ENCODE results near the gene ARFGAP1.
"Not testable (repeated sequence)": the region's sequence is repeated elsewhere in the genome, so short reads cannot be mapped to it uniquely, and the experiment has no call there.

ARFGAP1 gene

GRCh38 chr20:63298731-63299312, 26.2 kb downstream of the ARFGAP1 start:
- peaks cover 34% of the 10 kb centered on the region for H3K27me3 ChIP-seq
- H3K9ac ChIP-seq, result no peak overlapping the region
- H3K36me3 ChIP-seq, result no peaks in the 10 kb centered on the region
- H3K4me1 ChIP-seq, result peaks cover 30% of the 10 kb centered on the region
- no peak overlapping the region for H3K4me2 ChIP-seq
- no peak for TF ChIP-seq Cebpa-rat (IDR thresholded peaks at IDR 0.05)
- no peak overlapping the region for H3K27ac ChIP-seq
- no peak overlapping the region for H3K4me3 ChIP-seq
- peaks cover 16% of the 10 kb centered on the region for H3K9me3 ChIP-seq
- H4K20me1 ChIP-seq, result 0 out of 2 replicates have a peak, but pooled peaks cover 13% of the 10 kb centered on the region

GRCh38 chr20:63301671-63302070, 29.1 kb downstream of the ARFGAP1 start:
- Histone ChIP-seq H3K4me2 (no peak overlapping the region), H3K4me1 (peaks cover 11% of the 10 kb centered on the region), H3K27ac (no peak overlapping the region), H4K20me1 (peaks cover 2% of the 10 kb centered on the region; the same call in 1 of the 2 replicates), H3K9me3 (peaks cover 16% of the 10 kb centered on the region), H3K27me3 (peaks cover 21% of the 10 kb centered on the region), H3K9ac (no peak overlapping the region), H3K4me3 (no peak overlapping the region), H3K36me3 (no peaks in the 10 kb centered on the region)
- no peak for TF ChIP-seq Cebpa-rat (IDR thresholded peaks at IDR 0.05)

GRCh38 chr20:63303095-63303666, 30.6 kb downstream of the ARFGAP1 start:
- Histone ChIP-seq H3K36me3 (no peaks in the 10 kb centered on the region), H3K27me3 (peaks cover 26% of the 10 kb centered on the region; the same call in 1 of the 2 replicates), H3K27ac (no peak overlapping the region), H3K9ac (no peak overlapping the region), H3K9me3 (peaks cover 16% of the 10 kb centered on the region), H3K4me3 (no peak overlapping the region), H4K20me1 (peaks cover 8% of the 10 kb centered on the region; the same call in 1 of the 2 replicates), H3K4me2 (no peak overlapping the region), H3K4me1 (peaks cover 7% of the 10 kb centered on the region)
- no peak for TF ChIP-seq Cebpa-rat (IDR thresholded peaks at IDR 0.05)

DNA sequence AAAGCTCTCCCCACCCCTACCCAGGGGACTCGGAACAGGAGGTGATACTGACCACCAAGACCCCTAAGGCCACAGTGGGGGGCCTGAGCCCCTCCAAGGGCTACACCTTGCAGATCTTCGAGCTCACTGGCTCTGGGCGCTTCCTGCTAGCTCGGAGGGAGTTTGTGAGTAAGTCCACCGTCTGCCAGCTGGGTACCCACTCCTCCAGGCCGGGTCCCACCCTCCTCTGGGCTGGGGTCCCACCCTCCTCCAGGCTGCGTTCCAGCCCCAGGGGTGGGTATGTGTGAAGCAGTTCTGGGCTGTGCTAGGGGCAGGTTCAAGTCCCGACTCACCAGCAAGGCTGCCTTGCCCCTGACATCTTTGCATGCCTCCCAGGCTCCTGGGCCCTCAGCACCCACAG, 32.8 kb downstream of the ARFGAP1 start:
- Histone ChIP-seq H3K4me3 (no peak overlapping the region), H3K9ac (no peak overlapping the region), H3K9me3 (peaks cover 16% of the 10 kb centered on the region), H3K36me3 (no peaks in the 10 kb centered on the region), H3K4me1 (peaks cover 16% of the 10 kb centered on the region), H3K4me2 (peak overlapping the region; percentile 10; the same call in 1 of the 2 replicates), H3K27me3 (peaks cover 29% of the 10 kb centered on the region; the same call in 1 of the 2 replicates), H4K20me1 (peaks cover 8% of the 10 kb centered on the region; the same call in 1 of the 2 replicates), H3K27ac (no peak overlapping the region)
- TF ChIP-seq Cebpa-rat (IDR thresholded peaks at IDR 0.05), result no peak

DNA sequence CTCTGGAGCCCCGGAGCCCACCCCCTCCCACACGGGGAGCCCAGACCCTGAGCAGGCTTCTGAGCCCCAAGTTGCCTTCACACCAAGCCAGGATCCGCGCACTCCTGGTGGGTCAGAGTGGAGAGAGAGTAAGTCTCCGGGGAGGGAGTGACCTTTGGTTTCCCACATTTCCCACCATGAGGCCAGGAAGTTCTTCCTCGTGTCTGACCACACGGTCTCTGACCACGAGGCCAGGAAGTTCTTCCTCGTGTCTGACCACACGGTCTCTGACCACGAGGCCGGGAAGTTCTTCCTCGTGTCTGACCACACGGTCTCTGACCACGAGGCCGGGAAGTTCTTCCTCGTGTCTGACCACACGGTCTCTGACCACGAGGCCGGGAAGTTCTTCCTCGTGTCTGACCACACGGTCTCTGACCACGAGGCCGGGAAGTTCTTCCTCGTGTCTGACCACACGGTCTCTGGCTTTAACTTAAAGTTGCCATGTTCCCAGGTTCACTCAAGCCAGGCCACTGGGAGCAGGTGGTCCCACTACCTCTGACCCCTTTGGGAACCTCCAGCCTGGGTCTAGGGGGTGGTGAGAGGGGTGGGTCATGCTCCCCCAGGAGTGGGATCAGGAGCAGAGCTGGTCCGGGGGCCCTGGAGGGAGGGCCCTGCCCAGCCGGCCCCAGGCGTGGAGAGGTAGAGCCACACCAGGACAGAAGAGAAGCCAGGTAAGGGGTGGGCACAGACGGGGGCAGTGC, 33.5 kb downstream of the ARFGAP1 start:
- H3K27me3 ChIP-seq, result peaks cover 29% of the 10 kb centered on the region; the same call in 1 of the 2 replicates
- H4K20me1 ChIP-seq, H3K36me3 ChIP-seq, H3K4me2 ChIP-seq, H3K9ac ChIP-seq, H3K4me3 ChIP-seq, H3K27ac ChIP-seq: not testable (repeated sequence)
- H3K9me3 ChIP-seq, result peaks cover 13% of the 10 kb centered on the region
- peaks cover 23% of the 10 kb centered on the region for H3K4me1 ChIP-seq

GRCh38 chr20:63306673-63307537, 34.3 kb downstream of the ARFGAP1 start:
- peaks cover 29% of the 10 kb centered on the region; the same call in 1 of the 2 replicates for H3K27me3 ChIP-seq
- H3K4me2 ChIP-seq, result peak overlapping the region; percentile 34

DNA sequence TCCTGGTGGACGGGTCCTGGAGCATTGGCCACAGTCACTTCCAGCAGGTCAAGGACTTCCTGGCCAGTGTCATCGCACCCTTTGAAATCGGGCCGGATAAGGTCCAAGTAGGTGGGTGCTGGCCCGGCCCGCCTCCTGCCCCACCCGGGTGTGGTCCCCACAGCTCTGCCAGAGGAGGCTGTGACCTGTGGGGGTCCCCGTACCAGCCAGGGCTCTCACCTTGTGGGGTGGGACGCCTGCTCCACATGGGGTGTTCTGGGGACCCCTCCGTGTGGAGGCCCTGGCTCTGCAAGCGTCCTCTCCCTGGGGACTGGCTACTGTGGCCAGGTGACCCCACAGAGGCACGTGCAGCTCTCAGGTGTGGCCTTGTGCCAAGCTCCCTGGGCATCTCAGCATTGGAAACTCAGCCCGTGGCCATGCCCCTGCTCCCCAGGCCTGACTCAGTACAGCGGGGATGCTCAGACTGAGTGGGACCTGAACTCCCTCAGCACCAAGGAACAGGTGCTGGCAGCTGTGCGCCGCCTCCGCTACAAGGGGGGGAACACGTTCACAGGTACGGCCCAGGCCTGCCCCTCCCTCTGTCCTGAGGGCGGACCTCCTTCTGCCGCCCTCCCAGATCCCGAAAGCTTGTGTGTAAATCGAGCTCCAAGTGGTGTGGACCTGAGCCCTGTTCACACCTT, 35.1 kb downstream of the ARFGAP1 start:
- H3K9me3 ChIP-seq, result no peaks in the 10 kb centered on the region
- no peaks in the 10 kb centered on the region for H3K36me3 ChIP-seq
- no peak overlapping the region for H3K9ac ChIP-seq
- H3K27me3 ChIP-seq, result peaks cover 29% of the 10 kb centered on the region; the same call in 1 of the 2 replicates
- H4K20me1 ChIP-seq, result peaks cover 8% of the 10 kb centered on the region; the same call in 1 of the 2 replicates
- TF ChIP-seq Cebpa-rat (IDR thresholded peaks at IDR 0.05), result no peak
- H3K4me3 ChIP-seq, result no peak overlapping the region
- no peak overlapping the region for H3K4me2 ChIP-seq
- H3K4me1 ChIP-seq, result peaks cover 38% of the 10 kb centered on the region
- no peak overlapping the region for H3K27ac ChIP-seq

More at GRCh38 chr20:63306673-63307537, 34.3 kb downstream of the ARFGAP1 start:
- Histone ChIP-seq H3K27ac (no peak overlapping the region), H4K20me1 (peaks cover 8% of the 10 kb centered on the region; the same call in 1 of the 2 replicates), H3K4me3 (no peak overlapping the region), H3K9ac (no peak overlapping the region), H3K9me3 (peaks cover 5% of the 10 kb centered on the region; the same call in 1 of the 2 replicates), H3K4me1 (peaks cover 31% of the 10 kb centered on the region), H3K36me3 (no peaks in the 10 kb centered on the region)
- TF ChIP-seq Cebpa-rat (IDR thresholded peaks at IDR 0.05), result no peak

GRCh38 chr20:63308218-63308911, 35.8 kb downstream of the ARFGAP1 start:
- Histone ChIP-seq H3K9ac (no peak overlapping the region), H4K20me1 (peaks cover 8% of the 10 kb centered on the region; the same call in 1 of the 2 replicates), H3K4me3 (no peak overlapping the region), H3K4me2 (no peak overlapping the region), H3K9me3 (no peaks in the 10 kb centered on the region), H3K27me3 (peaks cover 29% of the 10 kb centered on the region; the same call in 1 of the 2 replicates), H3K27ac (no peak overlapping the region), H3K36me3 (no peaks in the 10 kb centered on the region), H3K4me1 (peaks cover 45% of the 10 kb centered on the region)
- TF ChIP-seq Cebpa-rat (IDR thresholded peaks at IDR 0.05), result no peak
